Liver (tissue), 9 donors: ENCODE measurements around the gene SNRPF. TPM values are rescaled to one million over a fixed set of nuclear protein-coding genes. Genes with fewer than 3 reads are reported as not detected.

Experiments used
- DNase-seq: peaks from one replicate; pipeline ENCODE4 v3.0.0-alpha.2; 2017; ENCODE audit warnings: low spot score
- H3K27ac ChIP-seq, 2 donors: one replicate each; pipeline ENCODE4 v1.7.0; 2013; ENCODE audit warnings: inconsistent platforms in 2 of 2, low read length in 2 of 2, control low read depth in 1 of 2, low read depth in 1 of 2, mild to moderate bottlenecking in 1 of 2
- H3K27me3 ChIP-seq, 4 donors: one replicate each; pipeline versions ENCODE4 v1.6.1 to v1.7.0; 2013; ENCODE audit warnings: low read length in 3 of 4, inconsistent platforms in 1 of 4, mild to moderate bottlenecking in 1 of 4, moderate library complexity in 1 of 4; ENCODE audit not compliant: control insufficient read depth in 4 of 4, insufficient read depth in 4 of 4
- H3K36me3 ChIP-seq, 4 donors: one replicate each; pipeline versions ENCODE4 v1.6.1 to v1.7.0; 2013; ENCODE audit warnings: low read length in 3 of 4, mild to moderate bottlenecking in 3 of 4, low read depth in 1 of 4, moderate library complexity in 1 of 4; ENCODE audit not compliant: control insufficient read depth in 4 of 4, insufficient read depth in 3 of 4
- H3K4me1 ChIP-seq, 4 donors: one replicate each; pipeline versions ENCODE4 v1.6.1 to v1.7.0; 2013; ENCODE audit warnings: low read length in 3 of 4, mild to moderate bottlenecking in 3 of 4, moderate library complexity in 1 of 4; ENCODE audit not compliant: control insufficient read depth in 4 of 4, insufficient read depth in 4 of 4
- H3K4me3 ChIP-seq, 3 donors: one replicate each; pipeline versions ENCODE4 v1.6.1 to v1.7.0; 2013; ENCODE audit warnings: low read length in 3 of 3, control low read depth in 1 of 3, low read depth in 1 of 3, mild to moderate bottlenecking in 1 of 3
- H3K9ac ChIP-seq, 2 donors: one replicate each; pipeline ENCODE4 v1.7.0; 2013; ENCODE audit warnings: low read length in 2 of 2, mild to moderate bottlenecking in 2 of 2, moderate library complexity in 2 of 2, control low read depth in 1 of 2, low read depth in 1 of 2
- H3K9me3 ChIP-seq, 4 donors: one replicate each; pipeline versions ENCODE4 v1.6.1 to v1.7.0; 2013; ENCODE audit warnings: low read length in 3 of 4; ENCODE audit not compliant: control insufficient read depth in 4 of 4
- CTCF ChIP-seq: fragments of 150-350 bp; IDR thresholded peaks from 2 replicates; pipeline ENCODE4 v1.5.1; 2017; ENCODE audit warnings: improper control_type of control experiment, low read depth, low read length; ENCODE audit not compliant: missing input control
- EGR1 ChIP-seq, 2 donors: IDR thresholded peaks; 2 replicates each; pipeline ENCODE4 v1.6.1; 2016 to 2018; ENCODE audit warnings: antibody characterized with exemption in 2 of 2, low read depth in 2 of 2
- FOXA2 ChIP-seq: IDR thresholded peaks from 2 replicates; pipeline ENCODE4 v1.6.1; 2016; ENCODE audit warnings: antibody characterized with exemption
- HNF4A ChIP-seq, 2 donors: conservative IDR thresholded peaks; 2 replicates each; pipeline ENCODE4 v1.6.1; 2016; ENCODE audit warnings: antibody characterized with exemption in 2 of 2, mild to moderate bottlenecking in 2 of 2
- HNF4G ChIP-seq: IDR thresholded peaks from 2 replicates; pipeline ENCODE4 v1.6.1; 2016; ENCODE audit warnings: antibody characterized with exemption
- JUND ChIP-seq, 2 donors: IDR thresholded peaks; 2 replicates each; pipeline ENCODE4 v1.6.1; 2016; ENCODE audit warnings: antibody characterized with exemption in 2 of 2
- MAX ChIP-seq: IDR thresholded peaks from 2 replicates; pipeline ENCODE4 v1.6.1; 2016; ENCODE audit warnings: antibody characterized with exemption
- NR2F2 ChIP-seq: IDR thresholded peaks from 2 replicates; pipeline ENCODE4 v1.6.1; 2016; ENCODE audit warnings: antibody characterized with exemption
- REST ChIP-seq: IDR thresholded peaks from 2 replicates; pipeline ENCODE4 v1.6.1; 2016; ENCODE audit warnings: antibody characterized with exemption, mild to moderate bottlenecking
- RXRA ChIP-seq, 2 donors: IDR thresholded peaks; 2 replicates each; pipeline ENCODE4 v1.6.1; 2017 to 2018; ENCODE audit warnings: antibody characterized with exemption in 2 of 2, mild to moderate bottlenecking in 1 of 2
- SP1 ChIP-seq: IDR thresholded peaks from 2 replicates; pipeline ENCODE4 v1.6.1; 2018; ENCODE audit warnings: antibody characterized with exemption, mild to moderate bottlenecking
- TAF1 ChIP-seq: conservative IDR thresholded peaks from 2 replicates; pipeline ENCODE4 v1.6.1; 2016; ENCODE audit warnings: antibody characterized with exemption, mild to moderate bottlenecking
- YY1 ChIP-seq: IDR thresholded peaks from 2 replicates; pipeline ENCODE4 v1.6.1; 2016; ENCODE audit warnings: antibody characterized with exemption, mild to moderate bottlenecking
- ZBTB33 ChIP-seq: IDR thresholded peaks from 2 replicates; pipeline ENCODE4 v1.6.1; 2016; ENCODE audit warnings: antibody characterized with exemption
- WGBS: extraction: QIAGEN DNeasy Blood & Tissue Kit; methylation state at CpG from one replicate; pipeline ENCODE4 v1.1.7; 2013; 5-methylcytosine and 5-hydroxymethylcytosine counted together
- polyA plus RNA-seq, 2 donors: library from polyadenylated mRNA; stranded (reverse) in 1 of 2; unstranded in 1 of 2; fragments of 200-250 nt in 1 of 2; fragments of >200 nt in 1 of 2; fragmentation: Nextera tagmentation in 1 of 2; extraction: Ambion mirVana in 1 of 2; gene quantifications; one replicate each; pipeline versions ENCODE4 v1.2.1 to v1.2.3, GENCODE V29; 2013 to 2015
- total RNA-seq, 2 donors: library from RNA; depleted of rRNA; stranded (reverse); fragments of >200 nt; gene quantifications; one replicate each; pipeline ENCODE4 v1.2.3, GENCODE V29; 2014
- donor health status: healthy.
- donor health status: healthy.
- donor health status: healthy.
- donor health status: healthy.
- donor health status: healthy.

SNRPF gene
- total and polyA plus RNA-seq, 4 donors = 5.4 to 35.9 (median 12.4) TPM

- Histone ChIP-seq H3K4me1 (no peaks in the 10 kb centered on the region), H3K9ac (no peak overlapping the region), H3K27me3 (no peaks in the 10 kb centered on the region), H3K27ac (no peak overlapping the region), H3K4me3 (no peak overlapping the region), H3K9me3 (no peaks in the 10 kb centered on the region), H3K36me3 (peaks cover 0 to 7% (median 5%) of the 10 kb centered on the region in 4 donors)
- DNase-seq = no peak
- TF ChIP-seq CTCF (no peak), JUND (IDR thresholded peaks at IDR 0.05) (no peak), REST (no peak), HNF4A (conservative IDR thresholded peaks at IDR 0.05) (no peak), FOXA2 (no peak), NR2F2 (no peak), ZBTB33 (no peak), TAF1 (no peak), YY1 (no peak), SP1 (no peak), EGR1 (IDR thresholded peaks at IDR 0.05; ENCODE audit: low read depth in 2 of 2) (no peak)
- 95% methylated on average over 4 of the region's 4 CpGs for WGBS
Measured at GRCh38 chr12:95870897-95871296, 12.1 kb downstream of the SNRPF start.

- DNase-seq = no peak
- Histone ChIP-seq H3K4me1 (no peaks in the 10 kb centered on the region), H3K4me3 (no peak overlapping the region), H3K36me3 (no peaks in the 10 kb centered on the region), H3K27ac (no peak overlapping the region), H3K9me3 (no peaks in the 10 kb centered on the region), H3K9ac (no peak overlapping the region), H3K27me3 (no peaks in the 10 kb centered on the region)
- 90% methylated on average over 4 of the region's 4 CpGs for WGBS
- TF ChIP-seq REST (no peak), FOXA2 (no peak), MAX (no peak), YY1 (no peak), CTCF (no peak), RXRA (IDR thresholded peaks at IDR 0.05) (no peak), SP1 (no peak), HNF4G (no peak), HNF4A (conservative IDR thresholded peaks at IDR 0.05) (no peak)
Measured at GRCh38 chr12:95874452-95874851, 15.7 kb downstream of the SNRPF start.
